ENCODE data around the gene ARSG.
"Not testable (repeated sequence)": the region's sequence is repeated elsewhere in the genome, so short reads cannot be mapped to it uniquely, and the experiment has no call there.

ARSG gene

DNA sequence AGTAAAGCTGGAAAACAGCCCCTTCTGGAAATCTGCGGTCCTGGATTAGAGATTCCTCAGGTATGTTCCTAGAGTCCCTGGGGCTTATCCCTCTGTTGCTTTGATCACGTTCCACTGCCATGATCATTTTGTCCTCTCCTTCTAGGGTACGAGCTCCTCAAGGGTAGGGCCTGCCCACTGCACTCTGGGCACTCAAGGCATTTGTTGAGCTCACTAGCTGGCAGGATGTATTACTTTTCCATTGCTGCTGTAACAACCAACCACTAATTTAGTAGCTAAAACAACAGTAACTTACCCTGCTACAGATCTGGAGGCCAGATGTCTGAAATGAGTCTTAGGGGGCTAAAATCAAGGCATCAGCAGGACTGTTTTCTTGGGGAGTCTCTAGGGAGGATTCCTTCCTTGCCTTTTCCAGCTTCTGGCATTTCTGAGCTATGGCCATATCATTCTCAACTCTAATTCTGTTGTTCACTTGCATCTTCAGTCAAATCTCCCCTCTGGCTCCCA, 65.7 kb downstream of the ARSG start:
- TF ChIP-seq, protein P1, sequence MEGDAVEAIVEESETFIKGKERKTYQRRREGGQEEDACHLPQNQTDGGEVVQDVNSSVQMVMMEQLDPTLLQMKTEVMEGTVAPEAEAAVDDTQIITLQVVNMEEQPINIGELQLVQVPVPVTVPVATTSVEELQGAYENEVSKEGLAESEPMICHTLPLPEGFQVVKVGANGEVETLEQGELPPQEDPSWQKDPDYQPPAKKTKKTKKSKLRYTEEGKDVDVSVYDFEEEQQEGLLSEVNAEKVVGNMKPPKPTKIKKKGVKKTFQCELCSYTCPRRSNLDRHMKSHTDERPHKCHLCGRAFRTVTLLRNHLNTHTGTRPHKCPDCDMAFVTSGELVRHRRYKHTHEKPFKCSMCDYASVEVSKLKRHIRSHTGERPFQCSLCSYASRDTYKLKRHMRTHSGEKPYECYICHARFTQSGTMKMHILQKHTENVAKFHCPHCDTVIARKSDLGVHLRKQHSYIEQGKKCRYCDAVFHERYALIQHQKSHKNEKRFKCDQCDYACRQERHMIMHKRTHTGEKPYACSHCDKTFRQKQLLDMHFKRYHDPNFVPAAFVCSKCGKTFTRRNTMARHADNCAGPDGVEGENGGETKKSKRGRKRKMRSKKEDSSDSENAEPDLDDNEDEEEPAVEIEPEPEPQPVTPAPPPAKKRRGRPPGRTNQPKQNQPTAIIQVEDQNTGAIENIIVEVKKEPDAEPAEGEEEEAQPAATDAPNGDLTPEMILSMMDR (IDR thresholded peaks at IDR 0.05; ENCODE audit: low read depth, low read length, missing control alignments) = no peak
- no peak overlapping the region for H3K4me3 ChIP-seq (replicated peaks; ENCODE audit: low read depth, low read length)

DNA sequence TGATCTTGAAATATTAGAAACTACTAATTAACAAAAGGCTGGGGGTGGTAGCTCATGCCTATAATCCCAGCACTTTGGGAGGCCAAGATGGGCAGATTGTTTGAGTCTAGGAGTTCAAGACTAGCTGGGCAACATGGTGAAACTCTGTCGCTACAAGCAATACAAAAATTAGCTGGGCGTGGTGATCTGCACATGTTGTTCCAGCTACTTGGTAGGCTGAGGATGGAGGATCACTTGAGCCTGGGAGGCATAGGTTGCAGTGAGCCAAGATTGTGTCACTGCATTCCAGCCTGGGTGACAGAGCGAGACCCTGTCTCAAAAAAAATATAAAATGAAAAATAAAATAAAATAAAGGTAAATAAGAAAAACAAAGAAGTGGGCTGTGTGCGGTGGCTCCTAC, 66.6 kb downstream of the ARSG start:
- no peak overlapping the region for H3K4me3 ChIP-seq (replicated peaks; ENCODE audit: low read depth, low read length)
- TF ChIP-seq, protein P1 (IDR thresholded peaks at IDR 0.05; ENCODE audit: low read depth, low read length, missing control alignments) = no peak
- no peak for DNase-seq (ENCODE audit: extremely low read depth, low read depth)

More for the DNA sequence above, 65.7 kb downstream of the ARSG start:
- no peak for DNase-seq (ENCODE audit: extremely low read depth, low read depth)

DNA sequence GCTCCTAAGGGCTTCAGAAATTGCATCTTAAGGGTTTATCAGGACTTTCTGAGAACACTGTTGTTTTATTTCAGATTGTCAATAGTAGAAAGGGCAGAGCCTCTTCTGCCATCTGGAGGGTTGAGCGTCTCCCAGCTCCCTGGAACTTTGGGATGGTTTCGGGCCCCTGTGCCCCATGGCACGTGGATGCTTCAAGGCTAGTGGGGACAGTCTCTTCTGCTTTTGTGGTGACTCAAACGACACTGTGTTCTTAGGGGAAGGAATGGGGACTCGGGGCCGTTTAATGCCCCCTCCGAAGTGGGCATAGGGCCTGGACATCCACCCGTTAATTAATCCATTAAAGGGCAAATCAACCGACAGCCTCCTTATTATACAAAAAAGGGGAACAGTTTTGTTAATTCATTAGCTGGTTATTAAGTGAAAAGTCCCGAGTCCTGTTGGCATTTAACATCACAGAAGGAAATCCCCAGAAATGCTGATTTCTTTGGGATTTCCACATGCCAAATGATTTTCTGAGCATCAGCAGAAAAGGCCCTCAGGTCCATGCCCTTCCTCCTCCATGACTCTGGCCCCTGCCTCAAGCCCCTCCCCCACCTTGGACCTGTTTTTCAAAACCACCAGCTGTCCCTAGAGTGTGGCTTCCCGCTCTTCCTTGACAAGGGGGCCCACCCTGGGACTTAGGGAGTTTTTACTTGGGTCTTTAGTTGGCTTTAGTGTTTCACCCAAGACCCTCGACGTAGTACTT, 68.7 kb downstream of the ARSG start:
- H3K4me3 ChIP-seq (replicated peaks; ENCODE audit: low read depth, low read length) = no peak overlapping the region
- DNase-seq (ENCODE audit: extremely low read depth, low read depth) = no peak
- TF ChIP-seq, protein P1 (IDR thresholded peaks at IDR 0.05; ENCODE audit: low read depth, low read length, missing control alignments) = no peak

DNA sequence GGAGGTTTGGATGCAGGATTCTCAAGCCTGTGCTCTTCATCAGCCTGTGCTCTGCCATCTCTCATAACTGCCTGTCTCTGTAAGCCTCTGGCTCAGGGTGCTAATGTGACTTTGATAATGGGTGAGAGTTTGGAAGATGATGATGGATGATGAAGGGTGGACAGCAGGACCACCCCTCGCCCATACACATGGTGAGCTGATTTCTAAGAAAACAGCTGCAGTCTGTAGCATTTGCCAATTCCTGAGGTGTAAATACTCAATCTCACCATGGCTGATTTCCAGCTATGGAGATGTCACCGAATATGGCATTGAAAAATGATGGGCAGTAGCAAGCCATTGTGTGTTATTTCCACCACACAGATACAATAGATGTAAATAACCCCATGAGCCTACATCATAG, 74.2 kb downstream of the ARSG start:
- TF ChIP-seq, protein P1 (IDR thresholded peaks at IDR 0.05; ENCODE audit: low read depth, low read length, missing control alignments) = no peak
- no peak overlapping the region for H3K4me3 ChIP-seq (replicated peaks; ENCODE audit: low read depth, low read length)

DNA sequence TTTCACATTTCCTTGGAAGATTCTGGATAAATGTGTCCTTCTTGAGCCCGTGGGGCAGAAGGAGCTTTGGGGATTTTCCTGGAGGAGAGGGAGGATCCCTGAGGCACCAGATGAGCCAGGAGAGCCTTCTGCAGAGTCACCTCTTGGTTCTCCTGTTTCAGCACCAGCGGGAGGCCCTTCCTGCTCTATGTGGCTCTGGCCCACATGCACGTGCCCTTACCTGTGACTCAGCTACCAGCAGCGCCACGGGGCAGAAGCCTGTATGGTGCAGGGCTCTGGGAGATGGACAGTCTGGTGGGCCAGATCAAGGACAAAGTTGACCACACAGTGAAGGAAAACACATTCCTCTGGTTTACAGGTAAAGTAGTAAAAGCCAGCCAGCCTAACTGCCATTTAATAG, 77.1 kb downstream of the ARSG start:
- TF ChIP-seq, protein P1 (IDR thresholded peaks at IDR 0.05; ENCODE audit: low read depth, low read length, missing control alignments) = no peak
- H3K4me3 ChIP-seq (replicated peaks; ENCODE audit: low read depth, low read length) = no peak overlapping the region
- no peak for DNase-seq (ENCODE audit: extremely low read depth, low read depth)

More for the DNA sequence above, 74.2 kb downstream of the ARSG start:
- no peak for DNase-seq (ENCODE audit: extremely low read depth, low read depth)

DNA sequence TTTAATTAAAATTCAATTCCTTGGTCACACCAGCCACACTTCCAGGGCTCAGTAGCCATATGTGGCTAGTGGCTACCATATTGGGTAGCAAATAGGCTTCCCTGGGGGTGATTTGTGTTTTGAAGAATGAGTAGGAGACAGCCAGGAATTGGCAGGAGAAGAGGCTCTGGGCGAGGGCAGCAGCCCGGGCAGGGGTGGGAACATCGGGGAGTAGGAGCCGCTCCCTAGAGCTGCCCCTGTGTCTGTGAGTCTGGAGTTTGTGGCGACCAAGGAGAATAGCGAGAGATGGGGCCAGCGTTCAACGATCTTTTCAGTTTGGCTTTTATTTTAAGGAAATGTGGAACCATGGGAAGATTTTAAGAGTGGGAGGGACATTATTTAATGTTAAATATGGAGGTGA, 84.3 kb downstream of the ARSG start:
- H3K4me3 ChIP-seq (replicated peaks; ENCODE audit: low read depth, low read length) = no peak overlapping the region
- DNase-seq (ENCODE audit: extremely low read depth, low read depth) = no peak
- TF ChIP-seq, protein P1 (IDR thresholded peaks at IDR 0.05; ENCODE audit: low read depth, low read length, missing control alignments) = no peak

DNA sequence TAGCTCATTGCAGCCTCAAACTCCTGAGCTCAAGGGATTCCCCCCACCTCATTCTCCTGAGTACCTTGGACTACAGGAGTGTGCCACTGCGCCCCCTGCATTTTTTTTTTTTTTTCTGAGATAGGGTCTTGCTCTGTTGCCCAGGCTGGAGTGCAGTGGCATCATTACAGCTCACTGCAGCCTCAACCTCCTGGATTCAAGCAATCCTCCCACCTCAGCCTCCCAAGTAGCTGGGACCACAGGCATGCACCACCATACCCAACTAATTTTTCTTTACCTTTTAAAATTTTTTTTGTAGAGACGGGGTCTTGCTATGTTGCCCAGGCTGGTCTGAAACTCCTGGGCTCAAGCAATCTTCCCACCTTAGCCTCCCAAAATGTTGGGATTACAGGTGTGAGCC, 84.9 kb downstream of the ARSG start:
- not testable (repeated sequence) for H3K4me3 ChIP-seq (replicated peaks; ENCODE audit: low read depth, low read length); DNase-seq (ENCODE audit: extremely low read depth, low read depth)

Data from HFF-Myc (cell line).